Stimulated activated CD8-positive, alpha-beta memory T cell treated with anti-CD3 and anti-CD28 coated beads, Interleukin-15, amount 100 ng/mL, for 4 hours (primary cell): ENCODE measurements around the gene CPM.
"Not testable (repeated sequence)": the region's sequence is repeated elsewhere in the genome, so short reads cannot be mapped to it uniquely, and the experiment has no call there.

Source experiments
- DNase-seq, 2 donors: peaks; one replicate each; pipeline ENCODE4 v3.0.0-alpha.2; 2020; ENCODE audit warnings: low read depth in 2 of 2

CPM gene

DNA sequence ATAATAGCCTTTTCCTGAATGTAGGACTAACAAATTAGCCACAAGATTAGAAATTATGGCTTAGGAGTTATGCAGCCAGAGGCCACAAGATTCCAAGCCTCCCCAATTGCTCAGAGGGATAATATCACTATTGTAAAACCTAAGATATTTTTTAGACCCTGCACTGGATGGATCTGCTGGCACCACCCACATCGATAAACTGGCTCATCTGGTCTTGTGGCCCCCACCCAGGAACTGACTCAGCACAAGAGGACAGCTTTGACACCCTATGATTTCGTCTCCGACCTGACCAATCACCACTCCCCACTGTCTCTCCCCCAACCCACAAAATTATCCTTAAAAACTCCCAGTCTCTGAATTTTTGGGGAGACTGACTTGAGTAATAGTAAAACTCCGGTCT is 54.7 kb downstream of the CPM start:
- no peak for DNase-seq

DNA sequence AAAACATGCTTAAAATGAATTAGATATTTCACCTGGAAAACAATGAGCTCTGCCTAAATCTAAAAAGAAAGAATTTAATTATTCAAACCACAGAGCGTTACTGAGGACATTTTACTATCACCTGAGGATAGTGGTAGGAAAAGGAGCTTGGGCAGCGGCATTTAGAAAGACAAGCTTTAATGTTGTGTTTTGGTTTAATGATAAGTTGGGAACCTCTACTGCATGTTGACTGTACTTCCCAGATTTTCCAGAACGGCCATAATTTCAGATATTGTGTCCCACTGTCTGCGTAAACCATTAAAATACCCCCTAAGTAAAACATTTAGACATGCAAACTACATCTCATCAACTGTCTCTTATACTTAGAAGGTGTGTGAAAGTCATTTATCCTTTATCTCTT is 55.4 kb downstream of the CPM start:
- no peak for DNase-seq

DNA sequence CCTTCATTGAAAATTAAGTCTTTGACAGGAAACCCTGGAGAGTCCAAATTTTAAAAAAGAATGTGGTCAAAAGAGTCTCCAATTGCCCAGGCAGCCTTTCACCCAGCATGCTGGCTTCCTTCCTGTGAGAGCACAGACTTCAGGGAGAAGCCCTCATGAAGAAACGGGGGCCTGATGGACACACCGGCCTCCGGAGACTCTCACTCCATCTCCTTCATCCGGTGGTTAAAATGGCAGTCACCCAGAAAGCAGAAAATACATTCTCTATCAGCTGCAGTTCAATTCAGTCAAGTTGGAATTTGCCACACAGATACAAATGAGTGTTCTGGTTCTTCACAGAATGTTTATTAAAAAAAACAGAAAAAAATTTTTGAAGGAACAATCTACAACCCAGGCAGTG is 56.5 kb downstream of the CPM start:
- no peak for DNase-seq

DNA sequence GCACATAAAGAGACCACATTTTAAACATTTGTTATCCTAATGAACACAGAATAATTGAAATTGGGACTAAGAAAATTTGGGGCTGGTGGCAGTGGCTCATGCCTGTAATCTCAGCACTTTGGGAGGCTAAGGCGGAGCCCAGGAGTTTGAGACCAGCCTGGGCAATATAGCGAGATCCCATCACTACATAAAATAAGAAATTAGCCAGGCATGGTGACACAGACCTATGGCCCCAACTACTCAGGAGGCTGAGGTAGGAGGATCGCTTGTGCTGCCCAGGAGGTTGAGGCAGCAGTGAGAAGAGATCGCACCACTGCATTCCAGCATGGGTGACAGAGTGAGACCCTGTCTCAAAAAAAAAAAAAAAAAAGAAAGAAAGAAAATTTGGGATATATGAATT is 59.7 kb downstream of the CPM start:
- no peak for DNase-seq

DNA sequence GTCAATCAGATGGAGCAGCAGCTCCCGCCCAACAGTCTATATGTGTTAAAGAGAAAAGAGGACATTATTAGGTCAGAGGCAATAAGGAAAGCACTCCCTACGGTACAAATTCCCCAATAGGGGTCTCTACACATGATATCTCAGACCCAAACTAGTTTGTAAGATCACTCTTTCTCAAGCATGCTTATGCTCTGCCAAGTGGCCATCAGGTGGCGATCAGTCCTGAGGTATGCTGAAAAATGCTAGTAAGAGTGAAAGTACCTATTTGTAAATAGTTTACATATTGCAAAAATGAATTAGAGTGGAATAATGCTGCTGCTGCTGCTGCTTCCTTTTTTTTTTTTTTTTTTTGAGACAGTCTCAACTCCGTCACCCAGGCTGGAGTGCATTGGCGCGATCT is 61.0 kb downstream of the CPM start:
- DNase-seq = no peak

DNA sequence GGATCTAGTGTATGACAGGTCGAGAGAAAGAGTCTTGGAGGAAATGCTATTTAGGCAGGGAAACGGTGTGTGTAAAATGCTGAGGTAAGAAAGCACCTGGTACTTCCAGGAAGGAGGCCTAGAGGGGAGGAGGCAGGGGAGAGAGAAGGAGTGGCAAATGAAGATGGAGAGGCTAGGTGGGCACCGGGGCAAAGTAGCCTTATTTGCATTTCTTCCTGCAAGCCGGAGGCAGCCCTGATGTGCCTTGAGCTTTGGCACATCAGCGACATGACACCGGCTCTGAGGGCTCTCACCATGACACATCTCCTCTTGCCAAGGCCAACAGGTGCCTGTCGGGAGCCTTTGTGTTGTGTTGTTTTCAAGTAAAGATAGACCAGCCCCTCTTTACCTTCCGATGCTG is 61.6 kb downstream of the CPM start:
- no peak for DNase-seq

DNA sequence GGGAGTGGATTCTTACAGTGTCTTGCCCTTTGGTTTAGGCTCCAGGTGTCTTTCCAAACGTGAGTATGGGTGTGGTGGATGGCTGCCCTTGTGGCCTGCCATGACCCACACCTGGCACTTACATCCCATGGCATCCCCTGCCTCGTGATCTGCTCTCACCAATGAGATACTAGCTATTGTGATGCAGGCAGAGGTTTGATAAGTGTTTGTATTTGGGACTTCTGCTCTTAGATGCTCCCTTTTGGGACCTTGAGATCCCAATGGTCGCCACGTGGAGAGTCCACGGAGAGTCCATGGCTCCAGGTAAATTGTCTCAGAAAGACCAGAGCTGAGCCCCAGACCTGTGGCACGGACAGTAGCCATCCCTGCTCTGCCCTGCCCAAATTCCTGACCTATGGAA is 62.5 kb downstream of the CPM start:
- no peak for DNase-seq

DNA sequence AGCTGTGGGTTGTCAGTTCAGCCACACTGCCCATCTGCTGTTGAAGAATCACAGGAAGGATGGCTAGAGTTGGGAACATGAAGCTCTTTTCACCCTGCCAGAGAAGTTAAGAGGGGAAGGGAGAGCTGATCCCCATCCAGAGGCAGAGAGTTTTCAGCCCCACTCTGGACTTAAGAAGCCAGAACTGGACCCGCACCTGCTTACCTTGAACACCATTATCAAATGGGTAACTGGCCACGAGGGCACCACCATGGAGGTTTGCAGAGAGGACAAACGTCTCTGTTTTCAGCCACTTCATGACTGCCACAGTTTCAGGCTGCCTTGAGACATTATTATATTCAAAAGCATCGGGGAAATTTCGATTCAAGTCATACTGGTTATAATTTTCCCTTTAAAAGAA is 63.0 kb downstream of the CPM start:
- DNase-seq = no peak

DNA sequence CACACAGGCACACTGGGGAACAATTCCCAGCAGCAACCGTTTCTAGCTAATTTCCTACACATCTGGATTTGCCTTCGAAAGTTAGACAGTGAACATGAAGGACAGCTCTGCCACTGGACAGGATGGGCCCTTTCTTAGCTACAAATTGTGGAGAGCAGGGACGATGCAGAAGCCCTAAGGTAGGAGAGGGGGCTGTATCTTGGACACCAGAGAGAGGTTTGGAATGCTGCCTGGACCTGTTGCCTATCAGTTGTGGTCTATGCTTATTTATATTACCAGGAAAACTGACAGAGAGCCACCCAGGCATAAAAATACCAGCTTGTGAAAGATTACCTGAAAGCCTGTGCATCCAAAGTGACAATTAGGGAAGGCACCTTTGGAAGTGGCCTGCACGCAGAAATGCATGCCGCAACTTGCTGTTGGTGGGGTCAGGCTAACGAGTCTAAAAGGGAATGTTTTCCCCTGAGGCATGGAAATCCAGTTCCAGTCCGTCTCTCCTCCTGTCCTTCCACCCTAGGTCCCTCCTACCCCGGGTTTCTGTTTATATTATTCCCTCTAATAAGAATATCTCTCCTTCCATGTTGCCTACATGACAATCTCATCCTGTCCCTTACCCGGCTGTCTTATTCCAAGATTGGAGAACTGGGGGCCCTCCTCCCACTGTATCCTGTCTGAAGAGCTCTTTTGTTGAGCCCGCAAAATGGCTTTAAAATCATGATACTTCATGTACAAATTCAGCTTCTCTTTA is 64.8 kb downstream of the CPM start:
- DNase-seq = no peak

DNA sequence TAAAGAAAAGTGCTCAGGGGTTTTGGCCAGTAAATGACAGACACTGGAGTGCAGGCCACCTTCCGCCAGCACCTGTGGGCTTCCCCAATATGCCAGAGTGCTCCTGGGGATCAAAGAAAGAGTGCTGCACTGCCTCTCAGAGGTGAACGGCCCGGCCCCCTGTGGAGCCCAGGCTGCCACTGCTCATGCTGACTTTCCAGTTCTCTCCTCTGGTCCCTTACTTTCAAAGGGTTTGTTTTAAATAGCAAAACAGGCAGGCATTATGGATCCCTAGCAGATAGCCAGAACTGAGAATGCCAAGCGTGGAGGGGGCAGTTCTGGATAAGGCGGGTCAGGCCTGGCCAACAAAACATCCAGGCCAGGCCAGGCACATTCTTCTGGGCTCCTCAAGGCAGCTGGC is 65.4 kb downstream of the CPM start:
- no peak for DNase-seq

DNA sequence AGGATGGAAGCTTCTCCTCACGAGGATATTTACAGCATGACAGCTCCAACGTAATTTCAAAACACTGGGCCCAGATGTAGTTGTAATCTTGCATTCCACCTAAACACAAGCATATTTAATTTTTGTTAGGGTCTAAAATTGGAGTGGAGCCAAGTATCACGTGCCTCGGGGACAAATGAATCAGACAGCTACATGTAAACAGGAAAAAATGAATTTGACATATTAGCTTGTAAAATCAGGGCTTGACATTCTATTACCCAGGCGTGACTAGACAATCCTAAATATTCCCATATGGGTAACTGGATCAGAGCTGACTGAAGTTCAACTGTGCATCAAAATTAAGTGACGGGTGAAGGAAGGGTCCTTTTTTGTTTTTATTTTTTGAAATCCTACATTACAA is 66.0 kb downstream of the CPM start:
- no peak for DNase-seq

DNA sequence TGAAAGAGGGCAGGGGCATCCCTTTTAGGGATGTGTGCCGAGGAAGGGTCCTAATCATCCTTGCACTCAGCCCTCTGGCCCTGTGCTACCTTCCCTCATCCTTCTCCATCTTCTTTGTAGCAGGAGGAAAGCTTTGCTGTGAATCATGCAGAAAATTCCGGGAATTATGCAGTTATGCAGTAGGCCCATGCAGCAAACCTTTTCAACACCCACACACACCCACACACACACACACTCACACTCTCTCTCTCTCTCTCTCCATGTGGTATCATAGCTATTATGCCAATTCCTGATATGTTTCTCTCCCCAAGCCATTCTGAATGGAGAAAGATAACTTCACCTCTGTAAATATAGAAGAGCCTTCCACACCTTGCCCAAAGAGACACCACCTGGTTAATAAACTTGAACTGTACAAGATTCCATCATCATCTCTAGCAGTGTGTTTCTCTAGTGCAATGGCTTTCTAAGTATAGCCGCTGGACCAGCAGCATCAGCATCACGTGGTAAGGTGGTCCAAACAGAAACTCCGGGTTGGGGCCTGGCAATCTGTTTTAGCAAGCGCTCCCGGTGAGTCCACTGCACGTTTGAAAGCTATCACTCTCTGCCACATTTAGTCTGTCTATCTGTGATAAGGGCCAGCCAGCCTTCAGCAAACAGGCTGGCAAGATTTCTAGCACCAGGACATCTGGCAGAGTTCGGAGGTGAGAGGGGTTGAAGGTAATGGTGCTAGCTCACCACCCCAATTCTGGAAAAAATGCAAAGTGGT is 67.4 kb downstream of the CPM start:
- DNase-seq = no peak

DNA sequence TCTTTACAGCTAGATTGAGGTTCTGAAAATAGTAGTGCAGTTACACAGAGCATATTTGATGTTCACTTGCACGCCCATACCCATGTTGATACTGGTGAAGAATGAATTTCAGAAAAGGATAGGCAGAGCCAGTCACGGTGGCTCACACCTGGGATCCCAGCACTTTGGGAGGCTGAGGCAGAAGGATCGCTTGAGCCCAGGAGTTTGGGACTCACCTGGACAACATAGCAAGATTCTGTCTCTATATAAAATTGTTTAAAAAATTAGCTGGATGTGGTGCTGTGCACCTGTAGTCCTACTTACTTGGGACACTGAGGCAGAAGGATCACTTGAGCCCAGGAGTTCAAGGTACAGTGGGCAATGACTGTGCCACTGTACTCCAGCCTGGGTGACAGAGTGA is 68.4 kb downstream of the CPM start:
- DNase-seq = no peak

DNA sequence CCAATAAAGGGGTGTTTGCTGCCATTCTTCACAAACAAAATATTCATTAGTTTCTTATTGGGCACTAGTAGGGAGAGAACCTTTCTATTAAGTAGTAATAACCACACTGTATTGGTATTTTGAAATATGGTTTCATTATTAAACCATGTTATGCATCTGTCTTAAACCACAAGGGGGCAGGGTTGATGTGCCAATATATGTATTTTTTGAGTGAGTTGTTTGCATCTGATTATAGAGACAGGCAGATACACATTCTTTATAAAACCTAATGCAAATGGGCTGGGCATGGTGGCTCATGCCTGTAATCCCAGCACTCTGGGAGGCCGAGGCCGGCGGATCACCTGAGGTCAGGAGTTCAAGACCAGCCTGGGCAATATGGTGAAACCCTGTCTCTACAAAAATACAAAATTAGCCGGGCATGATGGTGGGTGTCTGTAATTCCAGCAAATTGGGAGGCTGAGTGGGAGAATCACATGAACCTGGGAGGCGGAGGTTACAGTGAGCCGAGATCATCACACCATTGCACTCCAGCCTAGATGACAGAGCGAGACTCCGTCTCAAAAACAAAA is 69.0 kb downstream of the CPM start:
- not testable (repeated sequence) for DNase-seq

DNA sequence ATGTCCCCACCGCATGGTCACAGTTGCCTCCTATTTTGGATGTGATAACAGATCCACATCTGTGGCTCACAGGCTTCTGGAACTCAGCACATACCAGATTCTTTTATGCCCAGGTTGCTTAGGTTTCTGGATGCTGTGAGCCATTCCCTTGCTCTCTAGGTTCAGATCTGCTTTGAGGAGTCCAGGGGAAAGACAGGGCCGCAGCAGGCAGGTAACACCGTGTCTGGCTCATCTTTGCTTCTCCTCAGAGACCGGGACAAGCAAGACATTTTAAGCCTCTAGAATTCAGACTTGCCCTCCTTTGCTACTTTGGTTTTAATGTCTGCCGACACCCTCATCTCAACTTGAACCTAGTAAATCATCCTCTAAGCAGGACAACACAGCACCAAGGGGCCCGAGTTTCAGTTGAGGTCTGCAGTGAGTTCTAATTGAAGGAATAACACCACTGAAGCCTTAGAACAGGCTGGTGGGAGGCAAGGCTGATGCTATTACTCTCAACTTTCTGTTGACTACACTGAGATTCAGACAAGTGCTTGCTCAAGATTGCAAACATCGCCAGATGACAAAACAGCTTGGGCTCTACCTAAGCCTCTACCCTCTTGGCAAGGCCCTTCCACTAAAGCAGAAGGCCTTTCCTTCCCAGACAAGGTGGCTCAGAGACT is 69.7 kb downstream of the CPM start:
- DNase-seq = no peak

DNA sequence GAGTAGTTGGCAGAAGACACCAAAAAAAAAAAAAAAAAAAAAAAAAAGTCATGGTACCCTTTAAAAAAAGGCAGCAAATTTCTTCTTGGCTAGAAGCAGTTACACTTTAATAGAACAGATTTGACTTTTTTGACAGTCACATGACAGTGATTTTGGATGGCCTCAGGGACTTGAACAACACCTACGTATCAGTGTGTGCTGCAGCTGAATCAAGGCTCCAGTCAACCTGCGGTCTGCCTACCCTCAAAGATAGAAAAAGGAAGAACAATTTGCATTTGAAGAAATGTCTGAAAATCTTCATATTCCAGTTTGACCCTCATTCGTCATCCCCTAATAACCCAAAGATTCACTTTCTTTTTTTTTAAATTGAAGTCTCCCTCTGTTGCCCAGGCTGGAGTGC is 71.1 kb downstream of the CPM start:
- DNase-seq = no peak

DNA sequence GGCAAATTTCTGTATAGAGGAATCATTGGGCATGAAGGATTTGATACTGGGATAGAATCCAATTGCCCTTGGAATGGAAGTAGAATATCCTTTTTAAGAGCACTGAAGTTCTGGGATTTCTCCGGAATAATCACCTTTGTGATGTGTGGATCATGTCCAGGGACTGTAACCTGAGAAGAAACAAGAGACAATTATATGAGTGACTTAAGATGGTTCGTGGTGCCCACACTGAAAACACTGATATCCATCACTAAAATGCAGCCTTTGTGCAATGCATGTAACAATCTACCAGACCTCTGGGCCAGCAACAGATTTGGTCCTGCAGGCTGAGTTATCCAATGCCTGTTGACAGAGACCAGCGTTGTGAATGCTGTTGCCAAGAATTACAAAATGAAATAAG is 76.5 kb downstream of the CPM start:
- DNase-seq = no peak

DNA sequence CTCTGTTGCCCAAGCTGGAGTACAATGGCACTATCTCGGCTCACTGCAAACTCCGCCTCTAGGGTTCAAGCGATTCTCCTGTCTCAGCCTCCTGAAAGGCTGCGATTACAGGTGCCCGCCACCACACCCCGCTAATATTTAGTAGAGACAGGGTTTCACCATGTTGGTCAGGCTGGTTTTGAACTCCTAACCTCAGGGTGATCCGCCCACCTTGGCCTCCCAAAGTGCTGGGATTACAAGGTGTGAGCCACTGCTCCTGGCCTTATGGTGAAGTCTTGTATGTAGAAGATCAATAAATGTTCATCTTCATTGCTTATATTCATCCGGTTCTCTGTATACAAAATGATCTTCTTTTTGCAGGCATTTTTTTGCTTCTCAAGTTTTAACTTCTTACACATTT is 77.2 kb downstream of the CPM start:
- DNase-seq = no peak

DNA sequence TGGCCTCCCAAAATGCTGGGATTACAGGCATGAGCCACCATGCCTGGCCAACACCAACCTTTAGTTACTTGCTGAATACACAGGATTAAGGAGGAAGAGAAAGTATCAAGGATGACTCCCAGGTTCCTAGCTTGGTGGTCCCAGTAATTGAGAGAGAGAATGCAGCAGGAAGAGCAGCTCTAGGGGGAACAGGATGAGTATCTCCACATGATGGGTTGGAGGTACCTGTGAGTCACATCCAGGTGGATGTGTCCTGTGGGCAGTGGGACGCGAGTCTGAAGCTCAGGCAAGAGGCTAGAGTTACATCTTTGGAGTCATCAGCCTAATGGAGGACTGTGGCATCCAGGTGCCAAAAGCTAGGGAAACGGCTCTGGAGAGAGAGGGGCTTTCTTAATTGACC is 77.9 kb downstream of the CPM start:
- DNase-seq = no peak

DNA sequence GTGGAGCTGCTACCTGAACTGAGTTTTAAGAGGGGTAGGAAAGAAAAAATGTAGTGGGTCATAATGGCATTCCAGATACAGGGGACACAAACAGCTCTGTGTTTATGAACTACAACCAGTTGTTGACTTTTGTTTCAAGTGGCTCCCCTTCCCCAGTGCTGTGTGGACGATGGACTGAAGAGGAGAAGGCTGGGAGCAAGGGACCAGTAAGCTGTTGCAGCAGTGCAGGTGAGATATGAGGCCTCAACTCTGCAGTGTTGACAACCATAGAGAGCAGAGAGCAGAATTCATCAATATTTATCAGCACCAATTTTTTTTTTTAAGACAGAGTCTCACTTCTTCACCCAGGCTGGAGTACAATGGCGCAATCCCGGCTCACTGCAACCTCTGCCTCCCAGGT is 78.4 kb downstream of the CPM start:
- DNase-seq = no peak

DNA sequence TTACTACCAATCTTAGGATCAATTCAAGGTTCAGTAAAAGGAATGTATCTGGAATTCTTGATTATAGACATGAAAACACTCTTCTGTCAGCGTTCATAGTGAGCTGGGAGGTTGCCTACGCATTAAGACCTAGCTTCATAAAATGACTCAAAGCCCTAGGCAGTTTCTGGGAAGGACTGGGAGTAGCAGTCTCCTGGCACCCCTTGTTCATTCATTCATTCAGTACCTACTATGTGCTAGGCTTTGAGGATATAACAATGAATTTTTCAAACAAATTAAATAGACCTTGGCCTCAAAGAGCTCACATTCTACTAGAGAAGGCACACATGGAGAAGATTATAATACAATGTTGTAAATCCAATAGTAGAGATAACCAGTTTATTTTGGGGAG is 78.9 kb downstream of the CPM start:
- DNase-seq = no peak

DNA sequence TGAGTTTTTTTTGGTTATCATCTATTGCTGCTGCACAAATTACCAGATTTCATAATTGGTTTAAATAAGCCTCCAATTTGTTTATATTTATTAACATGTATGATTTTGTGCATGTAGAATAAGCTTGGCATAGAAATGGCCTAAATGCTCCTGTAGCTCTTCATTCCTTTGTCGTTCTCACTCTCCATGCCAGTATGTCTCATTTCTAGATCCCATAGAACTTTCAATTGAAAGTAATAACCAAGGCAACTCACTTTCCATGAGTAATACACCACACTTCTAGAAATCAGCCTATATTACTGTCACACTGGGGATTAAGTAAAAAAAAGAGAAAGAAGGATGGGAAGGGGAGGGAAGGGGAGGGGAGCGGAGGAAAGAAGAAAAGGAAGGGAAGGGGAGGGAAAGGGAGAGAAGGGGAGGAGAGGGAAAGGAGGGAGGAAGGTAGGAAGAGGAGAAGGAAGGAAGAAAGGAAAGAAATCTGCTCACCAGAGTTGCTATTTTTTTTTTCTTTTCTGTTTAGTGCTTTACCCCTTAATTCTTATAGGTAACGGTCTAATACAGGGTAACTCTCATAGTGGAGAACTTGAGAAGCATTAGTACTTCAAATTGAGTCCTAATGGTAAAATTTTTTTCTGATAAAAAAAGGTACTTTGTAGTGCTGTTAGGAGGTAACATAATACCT is 79.4 kb downstream of the CPM start:
- DNase-seq = no peak
